GM18520 (cell line): ENCODE data around the gene MYO1F.
"Not testable (repeated sequence)": the region's sequence is repeated elsewhere in the genome, so short reads cannot be mapped to it uniquely, and the experiment has no call there.

Experiments used
- ATAC-seq: cut with Tn5 transposase; IDR thresholded peaks from one replicate; pipeline ENCODE4 v1.9.1; 2021; ENCODE audit not compliant: unreplicated experiment

MYO1F gene

DNA sequence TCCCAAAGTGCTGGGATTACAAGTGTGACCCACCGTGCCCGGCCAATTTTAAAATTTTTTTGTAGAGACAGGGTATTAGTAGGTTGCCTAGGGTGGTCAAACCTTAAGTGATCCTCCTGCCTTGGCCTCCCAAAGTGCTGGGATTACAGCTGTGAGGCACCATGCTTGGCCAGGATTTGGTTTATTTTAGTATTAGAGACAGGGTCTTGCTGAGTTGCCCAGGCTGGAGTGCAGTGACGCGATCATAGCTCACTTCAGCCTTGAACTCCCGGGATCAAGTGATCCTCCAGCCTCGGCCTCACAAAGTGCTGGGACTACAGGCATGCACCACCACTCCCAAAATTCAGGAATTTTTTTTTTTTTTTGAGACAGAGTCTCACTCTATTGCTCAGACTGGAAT is 57.9 kb downstream of the MYO1F start:
- no peak for ATAC-seq

DNA sequence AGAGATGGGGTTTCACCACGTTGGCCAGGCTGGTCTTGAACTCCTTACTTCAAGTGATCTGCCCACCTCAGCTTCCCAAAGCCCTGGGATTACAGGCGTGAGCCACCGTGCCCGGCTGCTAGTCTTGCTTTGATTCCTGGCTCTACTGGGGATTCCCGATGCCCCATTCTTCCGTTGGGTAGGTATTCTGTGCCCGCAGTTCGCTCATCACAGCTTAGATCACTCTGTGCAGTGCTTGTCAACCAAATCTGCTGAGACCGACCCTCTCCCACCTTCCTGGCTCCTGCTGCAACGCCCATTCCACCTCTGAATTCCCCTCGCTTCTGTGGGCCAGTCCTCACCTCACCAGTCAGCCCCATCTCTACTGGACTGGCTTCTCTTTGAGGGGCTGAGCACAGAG is 58.7 kb downstream of the MYO1F start:
- no peak for ATAC-seq

DNA sequence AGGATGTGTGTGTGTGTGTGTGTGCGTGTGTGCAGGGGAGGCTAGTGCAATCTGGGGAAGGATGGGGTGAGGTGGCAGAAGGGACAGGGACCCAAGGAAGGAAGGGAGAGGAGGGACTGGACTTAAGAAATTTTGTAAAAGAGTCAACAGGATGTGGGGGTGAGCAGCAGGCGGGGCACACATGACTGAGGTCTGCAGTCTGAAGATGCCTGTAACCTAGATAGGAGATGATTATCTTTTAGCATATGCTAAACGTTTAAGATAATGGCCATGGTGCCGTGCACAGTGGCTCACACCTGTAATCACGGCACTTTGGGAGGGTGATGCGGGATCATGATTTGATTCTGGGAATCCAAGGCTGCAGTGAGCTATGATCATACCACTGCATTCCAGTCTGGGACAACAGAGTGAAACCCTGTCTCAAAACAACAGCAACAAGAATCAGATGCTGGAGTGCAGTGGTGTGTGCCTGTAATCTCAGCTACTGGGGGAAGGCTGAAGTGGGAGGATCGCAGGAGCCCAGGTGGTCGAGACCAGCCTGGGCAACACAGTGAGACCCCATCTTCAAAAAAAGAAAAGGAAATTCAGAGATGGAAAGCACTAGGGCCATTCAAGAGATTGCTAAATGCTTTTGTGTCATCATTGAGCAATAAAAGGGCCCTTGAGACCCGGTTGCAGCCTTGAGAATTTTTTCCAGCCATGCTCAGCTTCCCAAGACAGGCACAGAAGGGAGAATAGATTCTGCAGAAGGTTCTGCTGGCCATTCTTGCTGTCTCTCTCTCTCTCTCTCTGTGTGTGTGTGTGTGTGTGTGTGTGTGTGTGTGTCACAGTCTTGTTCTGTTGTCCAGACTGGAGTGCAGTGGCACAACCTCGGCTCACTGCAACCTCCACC is 59.4 kb downstream of the MYO1F start:
- no peak for ATAC-seq

DNA sequence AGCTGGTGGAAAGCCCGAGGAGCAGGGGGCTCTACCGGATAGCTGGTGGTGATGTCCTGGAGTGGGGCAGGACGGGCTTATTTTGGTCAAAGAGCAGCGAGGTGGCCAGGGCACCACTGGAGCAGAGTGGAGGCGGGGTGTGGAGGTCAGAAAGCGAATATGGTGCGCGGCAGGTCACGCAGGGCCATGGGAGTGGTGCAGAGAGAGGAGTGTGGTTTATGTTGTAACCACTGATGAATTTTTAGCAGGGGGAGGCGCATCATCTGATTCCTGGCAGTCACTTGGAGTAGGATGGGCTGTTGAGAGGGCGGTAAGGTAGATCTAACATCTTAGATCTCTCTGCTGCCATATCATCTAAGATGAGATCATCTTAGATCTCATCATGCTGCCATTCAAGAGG is 61.9 kb downstream of the MYO1F start:
- ATAC-seq: no peak

DNA sequence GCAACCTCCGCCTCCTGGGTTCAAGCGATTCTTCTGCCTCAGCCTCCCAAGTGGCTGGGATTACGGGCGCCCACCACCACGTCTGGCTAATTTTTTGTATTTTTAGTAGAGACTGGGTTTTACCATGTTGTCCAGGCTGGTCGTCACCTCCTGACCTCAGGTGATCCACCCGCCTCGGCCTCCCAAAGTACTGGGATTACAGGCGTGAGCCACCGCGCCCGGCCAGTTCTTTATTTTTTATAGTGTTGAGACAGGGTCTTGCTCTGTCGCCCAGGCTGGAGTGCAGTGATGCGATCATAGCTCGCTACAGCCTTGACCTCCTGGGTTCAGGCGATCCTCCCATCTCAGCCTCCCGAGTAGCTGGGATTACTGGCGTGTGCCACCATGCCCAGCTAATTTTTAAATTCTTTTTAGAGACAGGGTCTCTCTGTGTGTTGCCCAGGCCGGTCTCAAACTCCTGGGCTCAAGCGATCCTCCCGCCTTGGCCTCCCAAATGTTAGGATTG is 62.7 kb downstream of the MYO1F start:
- not testable (repeated sequence) for ATAC-seq

DNA sequence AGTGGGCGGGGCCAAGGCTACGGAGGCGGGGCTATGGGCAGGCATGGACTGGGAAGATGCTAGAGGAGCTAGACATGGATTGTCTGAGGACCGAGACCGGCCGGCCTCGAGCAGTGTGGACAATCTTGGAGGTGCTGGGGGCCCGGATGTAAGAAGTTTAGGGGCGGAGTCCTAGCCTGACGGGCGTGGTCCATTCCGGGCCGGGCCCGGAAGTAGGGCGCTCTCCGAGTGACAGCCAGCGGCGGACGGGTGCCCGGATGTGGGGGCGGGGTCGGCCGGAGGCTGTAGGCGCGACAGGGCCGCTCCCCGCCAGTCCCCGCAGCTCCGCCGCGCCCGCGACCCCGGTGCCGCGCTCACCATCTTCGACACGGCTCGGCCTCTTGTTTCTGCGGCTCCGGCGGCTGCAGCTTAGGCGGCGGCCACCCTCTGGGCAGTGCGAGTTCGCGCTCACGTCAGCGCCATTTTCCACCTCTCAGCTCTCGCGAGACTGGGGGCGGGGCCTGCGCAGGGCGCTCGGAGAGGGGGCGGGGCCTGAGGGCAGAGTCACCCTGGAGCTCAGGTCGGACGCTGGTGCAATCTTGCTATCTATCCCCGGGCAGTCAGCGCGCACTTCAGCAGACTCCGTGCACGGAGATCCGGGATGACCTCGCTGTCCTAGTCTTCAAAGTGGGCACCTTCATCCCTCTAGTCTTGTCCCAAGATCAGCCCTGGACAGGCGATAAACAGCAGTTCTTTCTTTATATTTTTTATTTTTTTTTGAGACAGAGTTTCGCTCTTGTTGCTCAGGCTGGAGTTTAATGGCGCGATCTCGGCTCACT is 63.3 kb downstream of the MYO1F start, which contains the start of gene ZNF414:
ZNF414 (minus strand) TSS at position 481 of the 818 bp plus-strand sequence; CDS start at position 360, 121 bp downstream.
- peak; percentile 75 for ATAC-seq

DNA sequence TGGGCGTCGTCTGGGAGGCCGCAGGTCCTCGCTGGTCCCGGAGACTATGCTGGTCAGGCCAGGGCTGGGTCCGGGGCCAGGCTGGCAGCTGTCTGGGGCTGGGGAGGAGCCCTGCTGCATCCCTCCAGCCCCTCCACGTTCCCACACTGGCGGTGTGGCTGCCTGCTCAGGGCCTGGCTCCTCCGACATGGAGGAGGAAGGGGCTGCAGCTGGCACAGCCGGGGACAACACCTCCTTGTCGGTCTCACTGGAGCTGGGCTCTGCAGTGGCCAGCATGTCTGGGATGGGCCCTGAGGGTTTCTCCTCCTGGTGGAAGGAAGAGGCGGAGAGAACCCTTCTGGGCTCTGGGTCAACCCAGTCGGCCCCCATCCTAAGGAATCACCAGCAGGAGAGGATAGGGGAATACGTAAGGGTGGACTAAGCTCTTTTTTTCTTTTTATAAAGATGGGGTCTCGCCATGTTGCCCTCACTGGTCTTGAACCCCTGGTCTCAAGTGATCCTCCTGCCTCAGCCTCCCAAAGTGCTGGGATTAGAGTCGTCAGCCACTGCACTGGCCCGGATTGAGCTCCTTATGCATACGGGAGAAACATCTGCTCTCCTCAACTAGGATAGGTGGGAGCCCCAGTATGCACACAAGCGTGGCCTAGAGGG is 64.1 kb downstream of the MYO1F start:
- ATAC-seq: no peak

DNA sequence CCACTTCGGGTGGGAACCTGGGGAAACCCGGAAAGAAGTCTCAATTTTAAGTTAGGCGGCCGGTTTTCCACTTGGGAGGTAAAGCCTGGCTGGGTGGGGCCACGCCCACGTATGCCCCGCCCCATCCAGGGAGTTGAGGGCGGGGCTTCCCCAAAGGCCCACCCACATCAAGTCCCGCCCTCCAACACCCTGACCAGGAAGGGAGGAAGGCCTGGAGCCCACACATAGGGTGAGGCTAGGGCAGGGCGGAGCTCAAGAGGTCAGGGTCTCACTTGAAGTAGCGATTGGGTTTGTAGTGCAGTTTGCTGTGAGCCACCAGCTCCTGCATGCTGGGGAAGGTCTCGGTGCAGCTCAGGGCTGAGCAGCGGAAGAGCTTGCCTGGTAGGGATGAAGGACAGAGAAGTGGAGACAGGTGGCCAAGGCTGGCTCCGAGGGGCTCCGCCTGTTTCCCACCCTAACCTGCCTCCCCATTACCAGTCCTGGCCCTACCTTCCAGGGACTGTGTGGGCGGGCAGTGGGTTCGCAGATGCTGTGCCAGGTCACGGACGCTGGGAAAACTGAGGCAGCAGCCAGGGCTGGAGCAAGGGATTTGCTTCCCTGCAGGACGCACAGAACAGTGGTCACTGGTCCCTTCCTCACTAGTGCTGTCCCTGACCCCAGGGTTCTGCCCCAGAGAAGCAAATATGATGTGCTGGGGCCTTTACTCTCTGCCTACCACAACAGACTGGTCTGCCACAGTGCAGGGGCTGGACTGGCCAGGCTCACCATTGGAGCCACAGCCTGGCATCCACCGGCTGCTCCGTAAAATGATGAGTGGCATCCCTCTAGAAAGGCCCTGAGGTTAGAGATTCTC is 64.9 kb downstream of the MYO1F start:
- no peak for ATAC-seq

DNA sequence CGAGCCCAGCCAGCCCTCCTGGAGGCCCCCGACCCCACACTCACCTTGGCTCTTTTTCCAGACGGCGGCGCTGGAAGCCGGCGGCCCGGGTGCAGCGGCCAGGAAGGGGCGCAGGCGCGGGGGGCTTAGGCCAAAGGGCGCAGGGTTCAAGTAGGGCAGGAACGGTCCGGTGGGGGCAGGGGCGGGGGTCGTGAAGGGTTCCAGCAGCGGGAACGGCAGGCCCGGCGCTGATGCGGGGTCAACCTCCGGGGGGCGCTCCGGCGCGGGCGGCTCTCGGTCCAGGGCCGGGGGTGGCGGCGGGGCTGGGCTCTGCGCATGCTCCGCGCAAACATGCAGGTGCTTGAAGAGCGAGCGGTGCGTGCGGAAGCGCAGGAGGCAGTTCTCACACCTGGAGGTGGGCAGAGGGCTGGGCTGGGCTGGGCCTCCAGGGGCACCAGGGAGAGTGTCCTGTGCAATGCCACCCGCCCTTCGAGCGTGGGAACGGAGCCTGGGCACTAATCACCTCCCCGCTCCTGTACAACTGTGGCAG is 65.6 kb downstream of the MYO1F start:
- ATAC-seq: no peak

DNA sequence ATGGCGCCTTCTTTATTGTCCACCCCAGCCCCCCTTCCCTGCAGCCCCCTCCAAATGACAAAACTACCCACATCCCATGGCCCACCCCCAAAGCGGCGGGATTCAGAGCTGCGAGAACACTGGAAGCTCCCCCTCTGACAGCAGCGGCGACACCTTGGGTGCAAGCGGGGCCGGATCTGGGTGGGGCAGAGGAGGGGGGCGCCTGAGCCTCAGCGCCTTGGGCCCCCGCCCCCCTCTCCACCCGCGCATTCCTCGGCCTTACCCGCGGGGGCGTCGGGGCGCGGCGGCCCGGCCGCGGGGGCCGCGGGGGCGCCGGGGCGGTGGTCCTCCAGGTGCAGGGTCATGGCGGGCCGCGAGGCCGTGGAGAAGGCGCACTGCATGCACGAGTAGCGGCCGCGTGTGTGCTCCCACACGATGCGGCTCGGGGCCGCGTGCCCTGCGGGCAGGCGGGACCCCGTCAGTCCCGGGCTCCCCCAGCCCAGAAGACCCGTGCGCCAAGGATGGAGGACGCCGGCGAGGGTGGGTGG is 66.6 kb downstream of the MYO1F start:
- ATAC-seq: no peak

DNA sequence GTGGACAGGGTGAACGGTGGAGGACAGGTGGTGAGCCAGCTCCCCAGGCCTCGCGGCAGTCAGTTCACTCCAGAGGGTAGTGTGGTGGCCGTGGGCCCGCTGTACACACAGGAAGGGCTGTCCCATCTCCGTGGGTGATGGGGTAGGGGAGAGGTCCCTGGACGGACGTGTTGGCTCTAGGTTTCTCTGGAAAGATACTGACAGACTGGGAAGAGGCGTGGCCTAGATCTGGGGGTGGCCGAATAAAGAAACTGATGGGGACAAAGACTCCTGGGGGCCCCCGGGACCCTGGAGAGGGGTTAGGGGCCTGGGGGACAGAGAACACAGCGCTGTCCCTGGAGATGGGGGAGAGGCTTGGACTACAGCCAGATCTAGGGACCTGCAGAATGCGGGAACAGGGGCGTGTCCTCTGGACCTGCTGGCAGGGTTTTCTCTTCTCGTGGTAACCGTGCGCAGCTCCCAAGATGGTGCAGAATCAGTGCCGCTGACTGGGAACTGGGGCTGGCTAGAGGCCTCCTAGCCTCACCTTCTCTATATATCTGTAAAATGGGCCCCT is 70.8 kb downstream of the MYO1F start:
- ATAC-seq: no peak

DNA sequence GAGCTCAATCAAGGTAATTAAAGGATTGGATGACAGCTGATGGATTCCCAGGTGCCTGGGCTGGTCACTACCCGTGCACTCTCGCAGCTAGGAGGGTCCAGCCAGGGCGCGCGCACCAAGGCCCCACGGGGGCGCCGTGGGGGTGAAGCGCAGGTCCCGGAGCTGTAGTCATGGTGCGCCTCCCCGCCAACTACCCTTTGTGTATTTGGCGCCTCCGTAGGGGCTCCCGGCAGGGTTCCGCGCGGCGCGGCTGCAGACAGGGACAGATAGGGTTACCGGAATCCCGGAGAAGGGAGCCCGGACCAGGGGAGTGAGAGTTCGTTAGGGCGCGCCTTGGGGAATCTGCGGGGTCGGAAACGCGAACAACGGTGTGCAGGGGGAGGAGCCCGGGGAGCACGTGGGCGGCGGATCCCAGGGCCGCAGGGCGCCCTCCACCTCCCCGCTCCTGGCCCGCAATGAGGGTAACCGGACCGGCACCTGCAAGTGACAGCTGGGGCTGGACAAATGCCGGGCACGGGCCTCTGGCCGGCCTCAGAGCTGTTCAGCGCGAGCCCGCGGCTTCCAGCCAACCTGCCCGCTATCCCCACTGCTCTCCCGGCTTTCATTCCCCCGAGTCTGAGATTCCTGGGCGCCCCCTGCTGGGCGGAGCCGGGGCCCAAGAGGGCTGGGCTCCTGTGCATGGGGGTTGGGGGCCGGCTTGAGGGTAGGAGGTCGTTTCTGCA is 71.4 kb downstream of the MYO1F start:
- no peak for ATAC-seq

DNA sequence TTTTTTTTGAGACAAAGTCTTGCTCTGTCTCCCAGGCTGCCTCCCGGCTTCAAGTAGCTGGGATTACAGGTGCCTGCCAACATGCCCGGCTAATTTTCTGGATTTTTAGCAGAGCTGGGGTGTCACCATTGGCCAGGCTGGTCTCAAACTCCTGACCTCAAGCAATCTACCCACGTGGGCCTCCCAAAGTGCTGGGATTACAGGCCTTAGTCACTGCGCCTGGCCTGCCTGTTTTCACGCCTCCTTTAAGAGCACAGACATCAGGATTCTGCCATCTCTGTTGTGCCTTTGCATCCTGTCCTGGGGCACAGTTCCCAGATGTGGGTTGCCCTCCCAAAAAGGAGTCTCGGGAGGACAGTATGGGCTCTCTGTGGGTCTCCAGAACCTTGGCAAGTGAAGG is 72.3 kb downstream of the MYO1F start:
- no peak for ATAC-seq

DNA sequence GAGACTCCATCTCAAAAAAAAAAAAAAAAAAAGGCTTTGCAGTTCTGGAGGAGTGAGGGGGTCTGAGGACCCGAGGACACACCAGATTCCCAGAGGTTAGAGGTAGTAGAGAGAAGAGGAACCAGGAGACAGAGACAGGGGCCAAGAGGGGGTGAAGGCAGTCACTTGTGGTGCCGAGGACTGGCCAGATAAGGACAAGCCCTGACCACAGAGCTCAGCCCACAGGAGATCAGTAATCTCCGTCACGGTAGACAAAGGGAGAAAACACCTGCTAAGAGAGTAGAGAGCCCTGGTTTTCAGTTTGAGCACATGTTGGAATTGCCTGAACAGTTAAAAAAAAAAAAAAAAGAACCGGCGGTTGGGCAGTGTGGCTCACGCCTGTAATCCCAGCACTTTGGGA is 73.1 kb downstream of the MYO1F start:
- no peak for ATAC-seq

DNA sequence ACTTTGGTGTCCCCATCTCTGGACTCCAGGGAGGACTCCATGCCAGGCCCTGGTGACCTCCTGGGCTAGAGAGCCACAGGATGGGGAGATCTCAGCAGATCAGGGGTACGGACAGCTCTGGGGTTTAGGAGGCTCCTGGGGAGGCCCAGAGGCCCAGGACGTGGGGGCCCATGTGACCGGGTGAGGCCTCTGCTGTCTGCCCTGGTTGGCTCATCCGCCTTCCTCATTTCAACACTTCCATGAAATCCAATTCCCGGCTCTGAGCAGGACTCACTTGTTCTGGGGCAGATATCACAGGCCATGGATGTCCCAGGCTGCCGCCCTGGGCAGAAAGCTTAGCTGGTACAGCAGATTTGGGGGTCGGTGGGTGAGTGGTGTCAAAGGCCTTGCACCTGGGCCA is 73.7 kb downstream of the MYO1F start:
- no peak for ATAC-seq

DNA sequence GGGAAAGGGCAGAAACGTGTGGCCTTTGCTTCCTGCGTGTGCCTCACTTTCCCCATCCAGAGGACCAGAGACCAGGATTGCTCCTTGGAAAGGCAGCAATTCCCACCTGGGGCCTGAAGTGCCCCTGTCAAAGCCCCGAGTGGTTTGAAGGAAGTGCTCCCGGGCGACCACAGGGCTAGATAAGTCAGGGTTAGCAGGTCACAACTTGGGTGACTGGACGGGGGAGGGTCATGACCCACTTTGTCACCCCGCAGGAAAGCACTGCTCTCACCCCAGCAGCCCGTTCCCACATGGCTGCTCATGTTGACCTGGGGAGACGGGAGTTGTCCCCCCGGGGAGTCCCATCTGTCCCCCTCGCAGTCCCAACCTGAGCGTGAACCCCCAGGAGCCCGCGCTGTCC is 75.3 kb downstream of the MYO1F start:
- ATAC-seq: no peak

DNA sequence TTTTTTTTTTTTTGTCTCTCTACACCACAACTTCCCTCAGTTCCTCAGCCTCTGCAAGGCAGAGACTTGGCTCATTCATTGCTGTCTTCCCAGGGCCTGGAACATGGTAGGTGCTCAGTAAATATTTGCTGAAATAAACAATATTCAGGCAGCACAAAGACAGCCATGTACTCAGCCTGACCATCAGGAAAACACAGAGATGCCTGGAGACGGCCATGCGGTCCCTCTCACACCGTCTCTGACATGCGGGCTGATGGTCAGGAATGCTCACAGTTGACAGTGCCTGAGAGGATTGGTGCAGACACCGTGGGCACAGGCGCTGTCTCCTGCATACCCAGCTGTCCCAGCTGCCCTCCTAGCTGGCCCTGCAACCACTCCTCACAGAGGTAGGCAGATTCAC is 75.7 kb downstream of the MYO1F start:
- ATAC-seq: no peak

DNA sequence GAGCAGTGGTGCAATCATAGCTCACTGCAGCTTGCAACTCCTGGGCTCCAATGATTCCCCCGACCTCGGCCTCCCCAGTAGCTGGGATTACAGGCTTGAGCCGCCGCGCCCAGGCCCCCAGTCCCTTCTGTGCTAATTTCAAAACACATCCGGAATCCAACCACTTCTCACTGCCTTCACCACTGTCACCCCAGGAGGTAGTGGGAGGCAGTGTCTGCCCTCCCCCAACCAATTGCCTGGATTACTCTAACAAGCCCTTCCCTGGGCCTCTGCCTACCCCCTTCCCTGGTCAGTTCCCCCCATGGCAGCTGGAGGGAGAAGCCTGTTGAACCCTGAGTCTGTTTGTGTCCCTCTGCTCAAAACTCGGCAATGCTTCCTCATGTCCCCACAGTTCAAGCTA is 77.1 kb downstream of the MYO1F start:
- ATAC-seq: no peak
